GM12874 (cell line): ENCODE results near the gene MRPL24.
A peak's percentile ranks its signal among the peaks of the same experiment; 100 is the strongest.

Source experiments
- CTCF ChIP-seq: IDR thresholded peaks from 2 replicates; pipeline ENCODE4 v1.5.1; 2011; ENCODE audit warnings: low read depth, mild to moderate bottlenecking, control low read depth, low read length, moderate library complexity; ENCODE audit not compliant: insufficient read depth

The MRPL24 gene

GRCh38 chr1:156725683-156726280 is 15.1 kb downstream of the MRPL24 start:
- peak; percentile 98 for TF ChIP-seq CTCF

- TF ChIP-seq CTCF = no peak
Measured at GRCh38 chr1:156721535-156721934, 19.4 kb downstream of the MRPL24 start.

DNA sequence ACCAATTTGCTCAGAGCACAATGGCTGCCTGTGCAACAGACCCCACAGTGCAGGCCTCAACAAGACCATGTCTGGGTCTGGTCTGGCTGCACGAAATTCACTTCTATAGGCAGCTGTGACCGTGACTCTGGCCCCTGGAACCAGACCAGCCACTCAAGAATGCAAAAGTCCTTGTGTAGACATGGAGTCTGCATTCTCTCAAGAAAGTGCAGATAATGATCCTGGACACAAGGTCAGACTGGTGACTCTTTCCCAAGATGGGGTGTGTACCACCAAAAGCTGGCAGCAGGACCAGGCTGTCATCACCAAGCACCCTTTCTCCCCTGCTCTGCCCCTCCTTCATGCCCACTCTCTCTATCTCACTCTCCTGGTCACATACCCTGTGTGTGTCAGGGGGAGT is 19.8 kb downstream of the MRPL24 start:
- no peak for TF ChIP-seq CTCF

DNA sequence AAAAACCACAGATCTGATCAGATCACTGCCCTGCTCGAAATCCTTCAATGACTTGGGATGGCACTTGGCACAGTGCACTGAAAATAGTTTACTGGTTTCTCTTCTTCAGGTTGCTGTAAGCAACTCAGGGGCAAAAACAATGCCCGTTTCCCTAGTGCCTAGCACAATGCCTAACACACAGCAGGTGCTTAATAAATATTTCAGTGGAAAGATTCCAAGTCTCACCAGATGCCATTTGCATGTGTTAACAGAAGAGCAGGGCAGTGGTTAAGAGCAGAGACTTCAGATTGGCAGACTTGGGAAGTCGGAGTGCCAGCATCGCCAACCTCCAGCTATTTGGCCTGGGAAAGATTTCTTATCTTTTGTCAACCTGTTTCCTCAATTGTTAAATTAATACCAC is 23.5 kb downstream of the MRPL24 start:
- TF ChIP-seq CTCF = no peak

DNA sequence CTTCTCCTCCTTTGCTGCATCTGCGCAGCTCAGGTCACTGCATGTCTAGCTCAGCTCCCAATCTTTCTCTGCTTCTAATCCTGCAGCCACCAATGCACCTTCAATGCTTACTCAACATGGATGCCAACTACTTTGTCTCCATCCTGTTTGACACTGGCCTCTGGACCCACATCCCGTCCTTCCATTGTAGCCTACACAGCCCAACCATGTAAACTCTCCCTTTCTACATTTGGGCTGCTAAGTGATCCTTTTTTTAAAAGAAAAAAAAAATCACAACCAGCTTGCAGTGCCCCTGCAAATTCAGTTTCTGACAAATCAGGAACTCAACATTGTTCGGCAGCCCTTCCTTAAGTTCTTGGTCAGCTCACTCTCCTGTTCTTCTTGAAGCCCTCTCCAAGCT is 26.1 kb downstream of the MRPL24 start:
- no peak for TF ChIP-seq CTCF

DNA sequence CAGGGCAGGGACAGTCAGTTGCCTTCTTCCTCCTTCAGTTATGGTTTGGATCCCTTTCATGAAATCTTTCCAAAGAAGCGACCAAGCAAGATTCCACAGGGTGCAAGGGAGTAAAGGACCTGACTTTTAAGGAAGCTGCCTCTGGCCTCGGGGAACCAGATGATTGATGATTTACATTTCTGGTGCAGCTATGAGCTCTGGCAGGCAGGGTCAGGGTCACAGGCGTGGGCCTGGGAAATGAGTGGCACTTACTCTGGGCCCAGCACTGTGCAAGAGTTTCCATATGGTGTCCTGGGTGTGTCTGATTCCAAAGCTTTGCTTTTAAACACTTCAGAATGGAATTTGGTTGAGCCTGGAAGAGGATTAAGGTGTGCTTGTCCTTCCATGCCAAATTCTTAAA is 28.3 kb downstream of the MRPL24 start:
- no peak for TF ChIP-seq CTCF

DNA sequence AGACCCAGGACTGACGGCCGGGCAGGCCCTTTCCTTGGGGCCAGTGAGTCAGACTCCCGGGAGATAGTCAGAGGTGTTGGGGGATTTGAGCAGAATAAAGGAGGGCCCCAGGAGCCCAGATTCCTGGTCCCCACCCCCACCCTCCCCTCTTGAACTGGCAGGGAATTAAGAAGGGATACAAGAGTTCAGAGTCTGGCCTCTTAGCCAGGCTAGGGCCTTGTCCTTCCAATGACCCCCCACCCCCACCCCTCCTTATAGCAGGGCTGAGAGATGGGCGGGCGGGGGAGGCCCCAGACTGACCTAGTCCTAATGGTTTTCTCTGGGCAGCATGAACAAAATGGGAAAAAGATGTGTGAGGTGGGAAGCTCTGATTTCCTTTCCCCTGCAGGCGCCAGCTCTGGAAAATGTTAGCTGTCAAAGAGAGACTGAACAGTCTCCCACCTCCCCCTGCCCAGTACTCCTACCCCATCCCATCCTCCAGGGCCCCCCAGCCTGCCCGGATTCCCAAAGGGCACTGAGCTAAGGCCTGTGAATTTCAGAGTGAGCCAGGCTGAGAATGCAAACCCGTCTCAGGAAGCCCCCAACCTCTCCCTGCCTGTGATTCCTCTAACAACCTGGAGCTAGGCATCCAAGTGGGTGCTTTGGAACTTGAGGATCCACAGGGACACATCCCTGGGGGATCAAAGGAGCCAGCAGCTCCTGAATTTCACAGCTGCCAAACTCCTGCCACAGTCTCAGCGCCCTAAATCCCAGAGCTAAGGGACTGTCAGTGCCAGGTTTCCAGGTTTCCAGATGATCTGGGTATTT is 29.7 kb downstream of the MRPL24 start:
- TF ChIP-seq CTCF = no peak
